ENCODE results near the gene THBS3. TPM values are rescaled to one million over a fixed set of nuclear protein-coding genes. Genes with fewer than 3 reads are reported as not detected.
A peak's percentile ranks its signal among the peaks of the same experiment; 100 is the strongest.

The THBS3 gene
- total and polyA plus RNA-seq, 2 of the 13 experiments (the other 11 are each of a cell fraction or from before 2014, with no cell fraction given): 0.86 to 3.6 TPM

DNA sequence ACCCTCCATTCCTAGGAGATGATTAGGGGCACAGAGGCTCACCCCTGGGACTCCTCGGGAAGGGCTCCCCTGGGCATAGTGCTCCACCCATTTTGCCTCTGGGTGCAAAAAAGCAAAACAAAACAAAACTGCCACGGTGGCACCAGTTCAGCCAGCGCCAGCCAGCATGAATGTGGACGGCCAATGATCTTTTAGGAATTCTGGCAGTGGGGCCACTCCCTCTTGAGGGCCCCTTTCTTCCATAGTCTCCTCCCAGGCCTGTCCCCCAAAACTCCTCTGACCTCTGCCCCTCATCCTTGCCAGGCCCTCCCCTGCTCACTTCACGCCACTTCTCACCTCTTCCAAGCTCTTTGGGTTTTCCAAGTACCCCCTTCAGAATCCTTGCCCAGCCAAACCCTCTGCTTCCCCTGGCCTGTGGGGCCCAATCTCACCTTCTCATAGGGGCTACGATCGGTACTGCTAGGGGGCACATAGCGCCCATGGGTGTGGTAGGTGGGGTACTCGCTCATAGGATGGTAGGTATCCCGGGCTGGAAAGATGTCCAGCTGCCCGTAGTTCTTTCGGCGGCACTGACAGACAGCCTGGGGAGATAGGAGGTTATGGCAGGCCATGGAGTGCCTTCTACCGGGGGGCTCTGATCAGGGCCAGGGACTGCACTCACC is 20.8 kb downstream of the THBS3 start:
- Histone ChIP-seq H3K9me3 (ENCODE audit: low read length) (no peaks in the 10 kb centered on the region), H3K79me2 (ENCODE audit: insufficient read depth, low read length) (no peaks in the 10 kb centered on the region), H3K27me3 (ENCODE audit: control insufficient read depth in 1 of 2, insufficient read depth in 2 of 2, low read length in 2 of 2) (peaks cover 7 to 55% of the 10 kb centered on the region in 2 experiments; a peak in 4 of 5 replicates), H4K20me1 (ENCODE audit: insufficient read depth, low read length) (no peaks in the 10 kb centered on the region), H2AFZ (ENCODE audit: low read length) (no peak overlapping the region), H3K4me3 (replicated peaks in 1 of 3; ENCODE audit: insufficient read depth in 1 of 3, low read depth in 2 of 3, low read length in 3 of 3) (no peak overlapping the region), H3K4me2 (ENCODE audit: low read depth, low read length) (no peak overlapping the region), H3K9ac (ENCODE audit: insufficient read depth, low read depth, low read length) (no peak overlapping the region), H3K27ac (ENCODE audit: extremely low read length, insufficient read depth, low read length) (no peak overlapping the region), H3K4me1 (ENCODE audit: insufficient read depth, low read length) (peaks cover 14% of the 10 kb centered on the region; the same call in 1 of the 2 replicates), H3K36me3 (replicated peaks in 1 of 2; ENCODE audit: control insufficient read depth in 1 of 2, insufficient read depth in 2 of 2, low read length in 2 of 2) (no peaks in the 10 kb centered on the region)
- in situ Hi-C loops (cut with HindIII; ENCODE audit: extremely low pct_ligation_motif_present, low pct_unique_long_range_greater_than_20kb): no loop called here
- TF ChIP-seq AHR (CRISPR knock-in tag; IDR thresholded peaks at IDR 0.05): no peak
- intact Hi-C loops (cut with micrococcal nuclease; ENCODE audit: unreplicated experiment): no loop called here
- ATAC-seq (peak; percentile 18), DNase-seq (ENCODE audit: low spot score) (no peak), FAIRE-seq (no peak)
- BruUV-seq (replicated peaks): no TSS peak
- WGBS (ENCODE audit: low lambda C conversion rate): 13% methylated on average over 9 of the region's 14 CpGs
- ChIA-PET POLR2A (no interaction called here), CTCF (ENCODE audit: low intra/inter-chr PET ratio, low total read pairs) (no interaction called here)

- CTCF ChIA-PET (ENCODE audit: low intra/inter-chr PET ratio, low total read pairs): no interaction called here
- Histone ChIP-seq H3K4me2 (ENCODE audit: low read depth, low read length) (no peak overlapping the region), H3K27ac (ENCODE audit: extremely low read length, insufficient read depth, low read length) (no peak overlapping the region), H4K20me1 (ENCODE audit: insufficient read depth, low read length) (no peaks in the 10 kb centered on the region), H2AFZ (ENCODE audit: low read length) (no peak overlapping the region), H3K36me3 (replicated peaks in 1 of 2; ENCODE audit: control insufficient read depth in 1 of 2, insufficient read depth in 2 of 2, low read length in 2 of 2) (no peaks in the 10 kb centered on the region), H3K27me3 (ENCODE audit: control insufficient read depth in 1 of 2, insufficient read depth in 2 of 2, low read length in 2 of 2) (peaks cover 7 to 61% of the 10 kb centered on the region in 2 experiments; a peak in 4 of 5 replicates), H3K9me3 (ENCODE audit: low read length) (no peaks in the 10 kb centered on the region), H3K4me1 (ENCODE audit: insufficient read depth, low read length) (peaks cover 14% of the 10 kb centered on the region; the same call in 1 of the 2 replicates), H3K9ac (ENCODE audit: insufficient read depth, low read depth, low read length) (no peak overlapping the region), H3K4me3 (replicated peaks in 1 of 3; ENCODE audit: insufficient read depth in 1 of 3, low read depth in 2 of 3, low read length in 3 of 3) (no peak overlapping the region), H3K79me2 (ENCODE audit: insufficient read depth, low read length) (no peaks in the 10 kb centered on the region)
- intact Hi-C loops (cut with micrococcal nuclease; ENCODE audit: unreplicated experiment): no loop called here
- WGBS (ENCODE audit: low lambda C conversion rate): 23% methylated on average over 8 of the region's 8 CpGs
- no peak for FAIRE-seq
- ATAC-seq: no peak
- DNase-seq (ENCODE audit: low spot score): no peak
- TF ChIP-seq MIER3 (CRISPR knock-in tag; IDR thresholded peaks at IDR 0.05; ENCODE audit: borderline replicate concordance) (no peak), ZNF652 (CRISPR knock-in tag; IDR thresholded peaks at IDR 0.05; ENCODE audit: borderline replicate concordance, low read depth) (peak; percentile 49; the same call in 1 of the 2 replicates)
- no TSS peak for BruUV-seq (replicated peaks)
- in situ Hi-C loops (cut with HindIII; ENCODE audit: extremely low pct_ligation_motif_present, low pct_unique_long_range_greater_than_20kb): no loop called here
- POLR2A ChIA-PET: no interaction called here
These were observed 21.5 kb downstream of the THBS3 start for GRCh38 chr1:155186067-155186793.
